RWPE2 (cell line): ENCODE results near the gene CEACAM4.

Experiments
- ATAC-seq: fragments of 200-7000 bp; cut with Tn5 transposase; 3 replicates; pipeline ENCODE4 v1.9.1; 2021; ENCODE audit warnings: low read depth
- DNase-seq: peaks from one replicate; pipeline ENCODE4 v3.0.0-alpha.2; 2020; ENCODE audit warnings: low spot score
- H3K27ac ChIP-seq: fragments of 450-650 bp; 2 replicates; pipeline ENCODE4 v1.5.1; 2017; ENCODE audit warnings: mild to moderate bottlenecking; ENCODE audit not compliant: poor library complexity, severe bottlenecking
- H3K27me3 ChIP-seq: fragments of 250-450 bp; sonication (Bioruptor Pico); 2 replicates; pipeline ENCODE4 v1.5.1; 2021; ENCODE audit warnings: mild to moderate bottlenecking, moderate library complexity; ENCODE audit not compliant: insufficient read depth, poor library complexity, severe bottlenecking
- H3K36me3 ChIP-seq: fragments of 250-450 bp; sonication (Bioruptor Pico); 2 replicates; pipeline ENCODE4 v1.5.1; 2020; ENCODE audit warnings: low read depth, mild to moderate bottlenecking, moderate library complexity
- H3K4me1 ChIP-seq: fragments of 250-450 bp; sonication (Bioruptor Pico); 2 replicates; pipeline ENCODE4 v1.5.1; 2021; ENCODE audit warnings: mild to moderate bottlenecking, moderate library complexity; ENCODE audit not compliant: insufficient read depth, poor library complexity, severe bottlenecking
- H3K4me3 ChIP-seq: fragments of 250-450 bp; sonication (Bioruptor Pico); 2 replicates; pipeline ENCODE4 v1.5.1; 2021; ENCODE audit warnings: mild to moderate bottlenecking, moderate library complexity; ENCODE audit not compliant: severe bottlenecking
- H3K9me3 ChIP-seq: fragments of 250-450 bp; sonication (Bioruptor Pico); 2 replicates; pipeline ENCODE4 v1.5.1; 2021; ENCODE audit warnings: mild to moderate bottlenecking, moderate library complexity; ENCODE audit not compliant: severe bottlenecking
- TF ChIP-seq, protein P1 (sequence below): fragments of 450-650 bp; IDR thresholded peaks from one replicate; pipeline ENCODE4 v1.5.1; 2017; ENCODE audit warnings: mild to moderate bottlenecking, moderate library complexity; ENCODE audit not compliant: poor library complexity, severe bottlenecking

CEACAM4 gene

GRCh38 chr19:41570179-41570578 is 56.7 kb downstream of the CEACAM4 start:
- Histone ChIP-seq H3K27me3 (peaks cover 51% of the 10 kb centered on the region), H3K36me3 (no peaks in the 10 kb centered on the region; the same call in 1 of the 2 replicates), H3K27ac (no peak overlapping the region), H3K9me3 (no peaks in the 10 kb centered on the region), H3K4me1 (no peaks in the 10 kb centered on the region), H3K4me3 (no peak overlapping the region)
- TF ChIP-seq, protein P1, sequence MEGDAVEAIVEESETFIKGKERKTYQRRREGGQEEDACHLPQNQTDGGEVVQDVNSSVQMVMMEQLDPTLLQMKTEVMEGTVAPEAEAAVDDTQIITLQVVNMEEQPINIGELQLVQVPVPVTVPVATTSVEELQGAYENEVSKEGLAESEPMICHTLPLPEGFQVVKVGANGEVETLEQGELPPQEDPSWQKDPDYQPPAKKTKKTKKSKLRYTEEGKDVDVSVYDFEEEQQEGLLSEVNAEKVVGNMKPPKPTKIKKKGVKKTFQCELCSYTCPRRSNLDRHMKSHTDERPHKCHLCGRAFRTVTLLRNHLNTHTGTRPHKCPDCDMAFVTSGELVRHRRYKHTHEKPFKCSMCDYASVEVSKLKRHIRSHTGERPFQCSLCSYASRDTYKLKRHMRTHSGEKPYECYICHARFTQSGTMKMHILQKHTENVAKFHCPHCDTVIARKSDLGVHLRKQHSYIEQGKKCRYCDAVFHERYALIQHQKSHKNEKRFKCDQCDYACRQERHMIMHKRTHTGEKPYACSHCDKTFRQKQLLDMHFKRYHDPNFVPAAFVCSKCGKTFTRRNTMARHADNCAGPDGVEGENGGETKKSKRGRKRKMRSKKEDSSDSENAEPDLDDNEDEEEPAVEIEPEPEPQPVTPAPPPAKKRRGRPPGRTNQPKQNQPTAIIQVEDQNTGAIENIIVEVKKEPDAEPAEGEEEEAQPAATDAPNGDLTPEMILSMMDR: no peak
- ATAC-seq (no peak), DNase-seq (no peak)

- Histone ChIP-seq H3K4me3 (no peak overlapping the region), H3K27me3 (peaks cover 56% of the 10 kb centered on the region), H3K9me3 (no peaks in the 10 kb centered on the region), H3K36me3 (no peaks in the 10 kb centered on the region; the same call in 1 of the 2 replicates), H3K4me1 (no peaks in the 10 kb centered on the region), H3K27ac (no peak overlapping the region)
- DNase-seq: no peak
- no peak for ATAC-seq
- TF ChIP-seq, protein P1: no peak
Observed at GRCh38 chr19:41569481-41570150, 57.3 kb downstream of the CEACAM4 start.
